HL-60 (cell line): ENCODE results near the gene SP3.

Experiments
- CTCF ChIP-seq: IDR thresholded peaks from one replicate; pipeline ENCODE4 v1.5.1; 2011; ENCODE audit warnings: low read length, control low read depth, inconsistent platforms; ENCODE audit not compliant: insufficient read depth
- GABPA ChIP-seq: IDR thresholded peaks from 2 replicates; pipeline ENCODE4 v1.6.1; 2012; ENCODE audit warnings: low read depth
- POLR2AphosphoS5 ChIP-seq: IDR thresholded peaks from 2 replicates; pipeline ENCODE4 v1.6.1; 2012; ENCODE audit warnings: low read depth
- REST ChIP-seq: IDR thresholded peaks from 2 replicates; pipeline ENCODE4 v1.6.1; 2012; ENCODE audit warnings: low read depth; ENCODE audit not compliant: insufficient replicate concordance
- SPI1 ChIP-seq: IDR thresholded peaks from 2 replicates; pipeline ENCODE4 v1.6.1; 2012; ENCODE audit warnings: low read depth, mild to moderate bottlenecking, borderline replicate concordance

- no peak for TF ChIP-seq CTCF
- no peak for TF ChIP-seq POLR2AphosphoS5
- TF ChIP-seq SPI1, result no peak
- TF ChIP-seq REST, result no peak
- TF ChIP-seq GABPA, result no peak
These were observed 102.5 kb downstream of the SP3 start for GRCh38 chr2:173862612-173863217.
